Inferior parietal cortex (tissue), 1 donor: ENCODE data around the gene VMP1.
A peak's percentile ranks its signal among the peaks of the same experiment; 100 is the strongest.
"Not testable (repeated sequence)": the region's sequence is repeated elsewhere in the genome, so short reads cannot be mapped to it uniquely, and the experiment has no call there.

Experiments
- DNase-seq: peaks from one replicate; pipeline ENCODE4 v3.0.0-alpha.2; 2016; ENCODE audit errors: extremely low spot score

Gene VMP1

GRCh38 chr17:59811209-59811608, 103.8 kb downstream of the VMP1 start:
- DNase-seq, result no peak

GRCh38 chr17:59812139-59812538, 104.7 kb downstream of the VMP1 start:
- DNase-seq, result no peak

- no peak for DNase-seq
Measured at GRCh38 chr17:59814276-59814675, 106.8 kb downstream of the VMP1 start.

- no peak for DNase-seq
Measured at GRCh38 chr17:59814685-59815084, 107.2 kb downstream of the VMP1 start.

GRCh38 chr17:59815965-59816364, 108.5 kb downstream of the VMP1 start:
- DNase-seq, result no peak

GRCh38 chr17:59825533-59826322, 118.3 kb downstream of the VMP1 start:
- no peak for DNase-seq

GRCh38 chr17:59826706-59827453, 119.4 kb downstream of the VMP1 start:
- DNase-seq, result no peak

GRCh38 chr17:59827721-59828477, 120.4 kb downstream of the VMP1 start:
- no peak for DNase-seq

- no peak for DNase-seq
Measured at GRCh38 chr17:59828478-59828760, 121.0 kb downstream of the VMP1 start.

- not testable (repeated sequence) for DNase-seq
Measured at GRCh38 chr17:59828819-59829216, 121.4 kb downstream of the VMP1 start.

- no peak for DNase-seq
Measured at GRCh38 chr17:59829217-59830006, 122.0 kb downstream of the VMP1 start.

- DNase-seq, result no peak
Measured at GRCh38 chr17:59830007-59830630, 122.7 kb downstream of the VMP1 start.

GRCh38 chr17:59830846-59831486, 123.5 kb downstream of the VMP1 start:
- DNase-seq, result no peak

GRCh38 chr17:59832883-59833379, 125.5 kb downstream of the VMP1 start:
- no peak for DNase-seq

GRCh38 chr17:59837308-59838051, 130.0 kb downstream of the VMP1 start:
- DNase-seq, result peak; percentile 74

GRCh38 chr17:59838052-59838916, 130.8 kb downstream of the VMP1 start:
- no peak for DNase-seq

- no peak for DNase-seq
Measured at GRCh38 chr17:59839651-59840328, 132.3 kb downstream of the VMP1 start.

GRCh38 chr17:59840329-59841090, 133.1 kb downstream of the VMP1 start:
- DNase-seq, result no peak
